Subcutaneous adipose tissue (tissue), 4 donors: ENCODE results near the gene BNIP3. TPM values are rescaled to one million over a fixed set of nuclear protein-coding genes. Genes with fewer than 3 reads are reported as not detected.

Experiments
- total RNA-seq, 4 donors: library from RNA; depleted of rRNA; stranded (reverse); fragments of >200 nt; gene quantifications; one replicate each; pipeline ENCODE4 v1.1.0, GENCODE V29; 2016
- TF ChIP-seq, protein P1 (sequence below): fragments of 450-650 bp; IDR thresholded peaks from one replicate; pipeline ENCODE4 v1.5.1; 2016; ENCODE audit warnings: low read depth, mild to moderate bottlenecking, control low read depth, antibody characterized with exemption, moderate library complexity

BNIP3 gene
- total RNA-seq, 4 donors from 2014 or later: 126 to 186 (median 157) TPM

DNA sequence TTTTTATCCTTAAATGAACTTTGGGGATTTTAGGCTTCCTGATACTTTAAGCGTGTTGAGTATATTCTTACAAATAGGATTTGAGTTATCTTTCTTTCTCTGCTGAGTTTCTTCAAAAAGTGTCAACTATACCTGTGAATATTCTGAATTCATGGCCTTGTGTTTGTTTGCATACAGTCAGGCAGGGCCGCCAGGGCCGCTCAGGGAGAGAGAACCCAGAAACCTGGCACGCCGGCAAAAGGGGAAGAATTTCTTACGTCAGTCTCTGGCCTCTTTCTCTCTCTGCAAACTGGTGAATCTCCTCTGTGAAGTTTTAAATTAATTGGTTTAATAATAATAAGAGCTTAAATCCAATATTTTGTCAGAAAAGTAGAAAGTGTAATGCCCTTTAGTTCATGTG is 29.3 kb upstream of the BNIP3 start:
- TF ChIP-seq, protein P1, sequence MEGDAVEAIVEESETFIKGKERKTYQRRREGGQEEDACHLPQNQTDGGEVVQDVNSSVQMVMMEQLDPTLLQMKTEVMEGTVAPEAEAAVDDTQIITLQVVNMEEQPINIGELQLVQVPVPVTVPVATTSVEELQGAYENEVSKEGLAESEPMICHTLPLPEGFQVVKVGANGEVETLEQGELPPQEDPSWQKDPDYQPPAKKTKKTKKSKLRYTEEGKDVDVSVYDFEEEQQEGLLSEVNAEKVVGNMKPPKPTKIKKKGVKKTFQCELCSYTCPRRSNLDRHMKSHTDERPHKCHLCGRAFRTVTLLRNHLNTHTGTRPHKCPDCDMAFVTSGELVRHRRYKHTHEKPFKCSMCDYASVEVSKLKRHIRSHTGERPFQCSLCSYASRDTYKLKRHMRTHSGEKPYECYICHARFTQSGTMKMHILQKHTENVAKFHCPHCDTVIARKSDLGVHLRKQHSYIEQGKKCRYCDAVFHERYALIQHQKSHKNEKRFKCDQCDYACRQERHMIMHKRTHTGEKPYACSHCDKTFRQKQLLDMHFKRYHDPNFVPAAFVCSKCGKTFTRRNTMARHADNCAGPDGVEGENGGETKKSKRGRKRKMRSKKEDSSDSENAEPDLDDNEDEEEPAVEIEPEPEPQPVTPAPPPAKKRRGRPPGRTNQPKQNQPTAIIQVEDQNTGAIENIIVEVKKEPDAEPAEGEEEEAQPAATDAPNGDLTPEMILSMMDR: no peak

GRCh38 chr10:132010483-132010882 is 28.8 kb upstream of the BNIP3 start:
- TF ChIP-seq, protein P1: no peak

GRCh38 chr10:132009575-132009974 is 27.9 kb upstream of the BNIP3 start:
- TF ChIP-seq, protein P1: no peak

GRCh38 chr10:132007681-132008080 is 26.0 kb upstream of the BNIP3 start:
- TF ChIP-seq, protein P1: no peak

GRCh38 chr10:132006966-132007365 is 25.2 kb upstream of the BNIP3 start:
- TF ChIP-seq, protein P1: no peak

DNA sequence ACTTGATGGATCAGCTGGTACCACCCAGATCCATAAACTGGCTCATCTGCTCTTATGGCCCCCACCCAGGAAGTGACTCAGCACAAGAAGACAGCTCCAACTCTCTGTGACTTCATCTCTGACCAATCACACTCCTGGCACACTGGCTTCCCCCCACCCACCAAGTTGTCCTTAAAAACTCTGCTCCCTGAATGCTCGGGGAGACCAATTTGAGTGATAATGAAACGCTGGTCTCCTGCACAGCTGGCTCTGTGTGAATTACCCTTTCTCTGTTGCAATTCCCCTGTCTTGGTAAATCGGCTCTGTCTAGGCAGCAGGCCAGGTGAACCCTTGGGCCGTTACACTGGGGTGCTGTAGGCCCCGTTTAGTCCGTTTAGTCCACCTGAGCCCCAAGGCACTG is 23.4 kb upstream of the BNIP3 start:
- TF ChIP-seq, protein P1: no peak

DNA sequence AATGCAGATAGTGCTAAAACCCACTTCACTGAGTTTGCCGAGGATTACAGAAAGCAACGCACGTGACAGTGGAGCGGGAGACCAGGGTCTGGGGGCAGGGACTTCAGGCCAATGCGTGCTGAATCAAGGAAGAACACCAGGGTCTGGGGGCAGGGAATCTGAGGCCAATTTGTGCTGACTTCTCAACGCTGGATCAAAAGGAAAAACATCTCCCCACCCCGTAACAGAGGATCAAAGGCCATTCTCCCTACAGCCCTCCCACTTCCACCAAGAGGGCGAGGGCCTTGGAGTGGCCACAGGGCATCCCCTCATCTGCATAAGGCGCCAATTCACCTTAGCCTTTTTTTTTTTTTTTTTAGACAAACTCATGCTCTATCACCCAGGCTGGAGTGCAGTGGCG is 22.3 kb upstream of the BNIP3 start:
- TF ChIP-seq, protein P1: no peak
